IMR-90 (cell line): ENCODE results near the gene GHR. TPM values are rescaled to one million over a fixed set of nuclear protein-coding genes. Genes with fewer than 3 reads are reported as not detected.

Source experiments
- ATAC-seq: fragments of 200-7000 bp; cut with Tn5 transposase; 2 replicates; pipeline ENCODE4 v1.9.1; 2020; ENCODE audit warnings: low read depth, mild to moderate bottlenecking, moderate library complexity
- BruUV-seq: library from RNA; stranded (reverse); fragments of 400-500 nt; replicated peaks from 2 replicates; lab custom pipeline; 2021; lab: Mats Ljungman, UMichigan
- CTCF ChIA-PET: fragments of 300-600 bp; formaldehyde crosslinking; extraction: SDS; loops from one replicate; lab custom pipeline; 2021; ENCODE audit warnings: antibody characterized with exemption; lab: Yijun Ruan, JAX
- POLR2A ChIA-PET: fragments of 300-600 bp; sonication (Branson Sonifier 250); formaldehyde crosslinking; loops from one replicate; lab custom pipeline; 2022; ENCODE audit warnings: antibody characterized with exemption; ENCODE audit not compliant: unreplicated experiment; lab: Charles Lee
- DNase-seq: peaks from one replicate; pipeline ENCODE4 v3.0.0; 2013
- H2AFZ ChIP-seq: replicated peaks from 2 replicates; pipeline ENCODE3; 2013; ENCODE audit warnings: low read length, mild to moderate bottlenecking; ENCODE audit not compliant: poor library complexity
- H2AK5ac ChIP-seq: 2 replicates; pipeline ENCODE4 v1.6.1; 2013; ENCODE audit warnings: low read depth, low read length, inconsistent platforms
- H2AK9ac ChIP-seq: replicated peaks from 2 replicates; pipeline ENCODE3; 2013; ENCODE audit warnings: mild to moderate bottlenecking, low read depth, low read length, moderate library complexity; ENCODE audit not compliant: poor library complexity
- H2BK120ac ChIP-seq: 2 replicates; pipeline ENCODE4 v1.6.1; 2013; ENCODE audit warnings: low read depth, low read length, inconsistent platforms
- H2BK15ac ChIP-seq: 3 replicates; pipeline ENCODE4 v1.6.1; 2013; ENCODE audit warnings: low read depth, low read length, inconsistent platforms
- H2BK20ac ChIP-seq: 2 replicates; pipeline ENCODE4 v1.6.1; 2013; ENCODE audit warnings: low read depth, mild to moderate bottlenecking, inconsistent platforms, low read length, moderate library complexity
- H2BK5ac ChIP-seq: 2 replicates; pipeline ENCODE4 v1.6.1; 2013; ENCODE audit warnings: mild to moderate bottlenecking, low read depth, low read length, inconsistent platforms; ENCODE audit not compliant: poor library complexity, severe bottlenecking
- H3K14ac ChIP-seq: replicated peaks from 2 replicates; pipeline ENCODE4 v1.6.1; 2013; ENCODE audit warnings: low read depth, low read length, inconsistent platforms
- H3K18ac ChIP-seq: 2 replicates; pipeline ENCODE4 v1.6.1; 2013; ENCODE audit warnings: low read depth, low read length, control low read depth
- H3K23ac ChIP-seq: 2 replicates; pipeline ENCODE4 v1.6.1; 2013; ENCODE audit warnings: low read depth, low read length, inconsistent platforms
- H3K27ac ChIP-seq: 2 replicates; pipeline ENCODE4 v1.5.1; 2013; ENCODE audit warnings: mild to moderate bottlenecking, control low read depth, low read length; ENCODE audit not compliant: insufficient read depth
- H3K27me3 ChIP-seq: 2 replicates; pipeline ENCODE4 v1.6.1; 2013; ENCODE audit warnings: low read length; ENCODE audit not compliant: control insufficient read depth, insufficient read depth
- H3K36me3 ChIP-seq: 2 replicates; pipeline ENCODE4 v1.6.1; 2013; ENCODE audit warnings: low read length, mixed read lengths; ENCODE audit not compliant: control insufficient read depth, insufficient read depth
- H3K4ac ChIP-seq: 2 replicates; pipeline ENCODE4 v1.6.1; 2013; ENCODE audit warnings: low read depth, low read length, inconsistent platforms
- H3K4me1 ChIP-seq: 2 replicates; pipeline ENCODE4 v1.6.1; 2013; ENCODE audit warnings: low read length, mixed read lengths; ENCODE audit not compliant: control insufficient read depth, insufficient read depth
- H3K4me2 ChIP-seq: 2 replicates; pipeline ENCODE4 v1.6.1; 2013; ENCODE audit warnings: low read depth, mild to moderate bottlenecking, control low read depth, low read length, moderate library complexity
- H3K4me3 ChIP-seq: 2 replicates; pipeline ENCODE4 v1.5.1; 2013; ENCODE audit warnings: low read depth, mild to moderate bottlenecking, control low read depth, low read length, moderate library complexity; ENCODE audit not compliant: insufficient read depth
- H3K56ac ChIP-seq: 2 replicates; pipeline ENCODE4 v1.6.1; 2013; ENCODE audit warnings: low read length, inconsistent platforms; ENCODE audit not compliant: insufficient read depth; ENCODE audit errors: extremely low read depth
- H3K79me1 ChIP-seq, 2 experiments: 2 replicates each; pipeline ENCODE4 v1.6.1; 2013; ENCODE audit warnings: low read length in 2 of 2, inconsistent platforms in 1 of 2, low read depth in 1 of 2
- H3K9ac ChIP-seq: 2 replicates; pipeline ENCODE4 v1.6.1; 2013; ENCODE audit warnings: low read depth, low read length, control low read depth
- H3K9me1 ChIP-seq: 2 replicates; pipeline ENCODE4 v1.6.1; 2013; ENCODE audit warnings: low read length, inconsistent platforms; ENCODE audit not compliant: insufficient read depth
- H3K9me3 ChIP-seq: 2 replicates; pipeline ENCODE4 v1.6.1; 2013; ENCODE audit warnings: low read length; ENCODE audit not compliant: control insufficient read depth, insufficient read depth
- H4K20me1 ChIP-seq: 2 replicates; pipeline ENCODE4 v1.6.1; 2013; ENCODE audit warnings: low read length, inconsistent platforms; ENCODE audit not compliant: insufficient read depth
- H4K5ac ChIP-seq: 2 replicates; pipeline ENCODE4 v1.6.1; 2013; ENCODE audit warnings: mild to moderate bottlenecking, low read depth, low read length, control low read depth
- H4K8ac ChIP-seq, 2 experiments: 2 replicates each; pipeline ENCODE4 v1.6.1; 2013; ENCODE audit warnings: low read depth in 2 of 2, low read length in 2 of 2, control low read depth in 1 of 2, inconsistent platforms in 1 of 2
- H4K91ac ChIP-seq: 2 replicates; pipeline ENCODE4 v1.6.1; 2013; ENCODE audit warnings: low read depth, low read length, inconsistent platforms; ENCODE audit not compliant: insufficient read depth
- BHLHE40 ChIP-seq: fragments of 150-350 bp; IDR thresholded peaks from 2 replicates; pipeline ENCODE4 v1.6.1; 2016; ENCODE audit warnings: mild to moderate bottlenecking, low read depth, low read length
- CEBPB ChIP-seq: IDR thresholded peaks from 2 replicates; pipeline ENCODE4 v1.6.1; 2012; ENCODE audit warnings: low read depth, low read length, improper control_type of control experiment
- CHD1 ChIP-seq: IDR thresholded peaks from 2 replicates; pipeline ENCODE4 v1.6.1; 2012; ENCODE audit warnings: low read depth, low read length, improper control_type of control experiment
- FOS ChIP-seq: fragments of 150-350 bp; IDR thresholded peaks from 2 replicates; pipeline ENCODE4 v1.6.1; 2016; ENCODE audit warnings: low read depth, low read length
- MAFK ChIP-seq: IDR thresholded peaks from 2 replicates; pipeline ENCODE4 v1.6.1; 2012; ENCODE audit warnings: low read depth, low read length, improper control_type of control experiment
- POLR2A ChIP-seq: IDR thresholded peaks from 2 replicates; pipeline ENCODE4 v1.6.1; 2012; ENCODE audit warnings: mild to moderate bottlenecking, low read depth, low read length
- RAD21 ChIP-seq: IDR thresholded peaks from 2 replicates; pipeline ENCODE4 v1.6.1; 2012; ENCODE audit warnings: low read length, improper control_type of control experiment
- RFX5 ChIP-seq: IDR thresholded peaks from 2 replicates; pipeline ENCODE4 v1.8.0; 2012; ENCODE audit warnings: low read depth, mild to moderate bottlenecking, low read length, moderate library complexity
- SMC3 ChIP-seq: fragments of 150-350 bp; IDR thresholded peaks from 2 replicates; pipeline ENCODE4 v1.6.1; 2016; ENCODE audit warnings: low read depth, mild to moderate bottlenecking, antibody characterized with exemption, low read length, moderate library complexity
- WGBS, 2 experiments: methylation state at CpG; one replicate each; pipeline versions ENCODE4 v1.1.5 to v1.1.7; 2013; ENCODE audit warnings: missing lambda C conversion rate in 2 of 2; ENCODE audit not compliant: insufficient read length in 1 of 2; ENCODE audit errors: extremely low coverage in 2 of 2; 5-methylcytosine and 5-hydroxymethylcytosine counted together
- dilution Hi-C: fragments of 300-500 bp; cut with HindIII; formaldehyde crosslinking; loops from one replicate; pipeline ENCODE4 v1.14.3; 2018; ENCODE audit warnings: low sequenced_read_pairs; ENCODE audit not compliant: unreplicated experiment
- in situ Hi-C: fragments of 300-500 bp; cut with MboI; formaldehyde crosslinking; loops from 3 replicates; pipeline ENCODE4 v1.14.3; 2019; ENCODE audit warnings: low sequenced_read_pairs, inconsistent platforms, mixed read lengths
- intact Hi-C: fragments of 100-400 bp; cut with micrococcal nuclease; formaldehyde crosslinking; loops from 2 replicates; pipeline ENCODE4 v1.10.0; 2022
- polyA plus RNA-seq, 3 experiments: library from polyadenylated mRNA; depleted of rRNA; stranded (reverse); fragments of >200 nt; gene quantifications; 2 replicates each; pipeline ENCODE4 v1.2.3, GENCODE V29; 2012; ENCODE audit warnings: low replicate concordance in 1 of 3
- total RNA-seq: library from RNA; depleted of rRNA; stranded (reverse); fragments of >200 nt; gene quantifications from 2 replicates; pipeline ENCODE4 v1.2.3, GENCODE V29; 2012
- TF ChIP-seq, protein P1 (sequence below): fragments of 150-350 bp; IDR thresholded peaks from 2 replicates; pipeline ENCODE4 v1.6.1; 2017; ENCODE audit warnings: mild to moderate bottlenecking, antibody characterized with exemption, low read length, low read depth
- TF ChIP-seq, protein P2 (sequence below): conservative IDR thresholded peaks from 2 replicates; pipeline ENCODE4 v1.5.1; 2012; ENCODE audit warnings: mild to moderate bottlenecking, low read depth, low read length, improper control_type of control experiment
- TF ChIP-seq, protein P3 (sequence below): fragments of 150-350 bp; IDR thresholded peaks from 2 replicates; pipeline ENCODE4 v1.6.1; 2016; ENCODE audit warnings: low read depth, mild to moderate bottlenecking, low read length, moderate library complexity, borderline replicate concordance

GHR gene
- total and polyA plus RNA-seq, 2 of the 4 experiments (the other 2 are of a cell fraction), result 0.36 to 1.1 TPM

DNA sequence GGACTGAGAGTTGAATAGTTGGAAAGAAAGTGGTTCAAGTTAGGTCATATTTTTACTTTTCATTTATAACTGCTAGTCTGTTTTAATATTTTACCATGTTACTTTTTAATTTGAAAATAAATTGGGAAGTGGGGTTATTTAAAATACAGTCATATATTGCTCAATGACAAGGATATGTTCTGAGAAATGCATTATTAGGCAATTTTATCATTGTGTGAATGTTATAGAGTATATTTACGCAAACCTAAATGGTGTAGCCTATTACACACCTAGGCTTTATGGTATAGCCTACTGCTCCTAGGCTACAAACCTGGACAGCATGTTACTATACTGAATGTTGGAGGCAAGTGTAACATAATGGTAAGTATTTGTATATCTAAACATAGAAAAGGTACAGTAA, 338.6 kb downstream of the GHR start:
- H3K4me3 ChIP-seq, result no peak overlapping the region
- CTCF ChIA-PET, result interaction anchor here (1.4 kb wide), 1 partner anchor 16 kb away, joined by 5 read pairs; no protein-coding TSS in a partner anchor
- no peak overlapping the region for H3K56ac ChIP-seq
- H3K18ac ChIP-seq, result no peak overlapping the region
- no peak overlapping the region for H2BK20ac ChIP-seq
- no peak overlapping the region for H2AK5ac ChIP-seq
- TF ChIP-seq RFX5, result no peak
- TF ChIP-seq, protein P1, sequence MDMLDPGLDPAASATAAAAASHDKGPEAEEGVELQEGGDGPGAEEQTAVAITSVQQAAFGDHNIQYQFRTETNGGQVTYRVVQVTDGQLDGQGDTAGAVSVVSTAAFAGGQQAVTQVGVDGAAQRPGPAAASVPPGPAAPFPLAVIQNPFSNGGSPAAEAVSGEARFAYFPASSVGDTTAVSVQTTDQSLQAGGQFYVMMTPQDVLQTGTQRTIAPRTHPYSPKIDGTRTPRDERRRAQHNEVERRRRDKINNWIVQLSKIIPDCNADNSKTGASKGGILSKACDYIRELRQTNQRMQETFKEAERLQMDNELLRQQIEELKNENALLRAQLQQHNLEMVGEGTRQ, result no peak
- no peak for TF ChIP-seq SMC3
- TF ChIP-seq, protein P2, sequence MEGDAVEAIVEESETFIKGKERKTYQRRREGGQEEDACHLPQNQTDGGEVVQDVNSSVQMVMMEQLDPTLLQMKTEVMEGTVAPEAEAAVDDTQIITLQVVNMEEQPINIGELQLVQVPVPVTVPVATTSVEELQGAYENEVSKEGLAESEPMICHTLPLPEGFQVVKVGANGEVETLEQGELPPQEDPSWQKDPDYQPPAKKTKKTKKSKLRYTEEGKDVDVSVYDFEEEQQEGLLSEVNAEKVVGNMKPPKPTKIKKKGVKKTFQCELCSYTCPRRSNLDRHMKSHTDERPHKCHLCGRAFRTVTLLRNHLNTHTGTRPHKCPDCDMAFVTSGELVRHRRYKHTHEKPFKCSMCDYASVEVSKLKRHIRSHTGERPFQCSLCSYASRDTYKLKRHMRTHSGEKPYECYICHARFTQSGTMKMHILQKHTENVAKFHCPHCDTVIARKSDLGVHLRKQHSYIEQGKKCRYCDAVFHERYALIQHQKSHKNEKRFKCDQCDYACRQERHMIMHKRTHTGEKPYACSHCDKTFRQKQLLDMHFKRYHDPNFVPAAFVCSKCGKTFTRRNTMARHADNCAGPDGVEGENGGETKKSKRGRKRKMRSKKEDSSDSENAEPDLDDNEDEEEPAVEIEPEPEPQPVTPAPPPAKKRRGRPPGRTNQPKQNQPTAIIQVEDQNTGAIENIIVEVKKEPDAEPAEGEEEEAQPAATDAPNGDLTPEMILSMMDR, result no peak
- TF ChIP-seq, protein P3, sequence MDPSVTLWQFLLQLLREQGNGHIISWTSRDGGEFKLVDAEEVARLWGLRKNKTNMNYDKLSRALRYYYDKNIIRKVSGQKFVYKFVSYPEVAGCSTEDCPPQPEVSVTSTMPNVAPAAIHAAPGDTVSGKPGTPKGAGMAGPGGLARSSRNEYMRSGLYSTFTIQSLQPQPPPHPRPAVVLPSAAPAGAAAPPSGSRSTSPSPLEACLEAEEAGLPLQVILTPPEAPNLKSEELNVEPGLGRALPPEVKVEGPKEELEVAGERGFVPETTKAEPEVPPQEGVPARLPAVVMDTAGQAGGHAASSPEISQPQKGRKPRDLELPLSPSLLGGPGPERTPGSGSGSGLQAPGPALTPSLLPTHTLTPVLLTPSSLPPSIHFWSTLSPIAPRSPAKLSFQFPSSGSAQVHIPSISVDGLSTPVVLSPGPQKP, result no peak
- no peak for TF ChIP-seq POLR2A
- no peak for TF ChIP-seq BHLHE40
- no peak for TF ChIP-seq RAD21
- TF ChIP-seq CEBPB, result no peak
- TF ChIP-seq FOS, result no peak
- no peak for TF ChIP-seq CHD1
- TF ChIP-seq MAFK, result no peak
- BruUV-seq, result no TSS peak
- H3K9ac ChIP-seq, result no peak overlapping the region
- no peaks in the 10 kb centered on the region for H3K27me3 ChIP-seq
- H2BK15ac ChIP-seq, result no peak overlapping the region
- no peak overlapping the region for H3K4ac ChIP-seq
- H3K79me1 ChIP-seq, result no peaks in the 10 kb centered on the region
- no CpG with 5 or more reads among the region's 1 CpG for WGBS, 2 experiments
- no peak overlapping the region for H2AK9ac ChIP-seq
- POLR2A ChIA-PET, result no interaction called here
- H3K4me1 ChIP-seq, result no peaks in the 10 kb centered on the region
- intact Hi-C loops, result loop anchor here (10.0 kb wide), 1 partner anchor 123 kb away; no protein-coding TSS in a partner anchor
- no peak overlapping the region for H2BK120ac ChIP-seq
- DNase-seq (no peak), ATAC-seq (no peak)
- no peak overlapping the region for H3K4me2 ChIP-seq
- H4K5ac ChIP-seq, result no peak overlapping the region
- in situ Hi-C loops, result loop anchor here (25.0 kb wide), 1 partner anchor 899 kb away; the partner anchor contains the start of gene OXCT1
- H3K36me3 ChIP-seq, result no peaks in the 10 kb centered on the region
- no peak overlapping the region for H2BK5ac ChIP-seq
- H3K27ac ChIP-seq, result no peak overlapping the region
- no peak overlapping the region for H4K8ac ChIP-seq
- no peak overlapping the region for H2AFZ ChIP-seq
- H4K20me1 ChIP-seq, result no peaks in the 10 kb centered on the region
- no peak overlapping the region for H3K23ac ChIP-seq
- no peaks in the 10 kb centered on the region for H3K9me1 ChIP-seq
- dilution Hi-C loops, result no loop called here
- no peak overlapping the region for H4K91ac ChIP-seq
- H3K14ac ChIP-seq, result no peak overlapping the region
- no peaks in the 10 kb centered on the region for H3K9me3 ChIP-seq
